Colonic mucosa (tissue), 4 donors: ENCODE data around the gene PLXDC1. TPM values are rescaled to one million over a fixed set of nuclear protein-coding genes. Genes with fewer than 3 reads are reported as not detected.

Source experiments
- DNase-seq: peaks from one replicate; pipeline ENCODE4 v3.0.0-alpha.2; 2020
- H3K27ac ChIP-seq: fragments of 200-600 bp; one replicate; pipeline ENCODE4 v1.8.0; 2021
- H3K27me3 ChIP-seq: fragments of 200-600 bp; one replicate; pipeline ENCODE4 v1.8.0; 2021
- H3K36me3 ChIP-seq: fragments of 200-600 bp; one replicate; pipeline ENCODE4 v1.8.0; 2021
- H3K4me1 ChIP-seq: fragments of 200-600 bp; one replicate; pipeline ENCODE4 v1.8.0; 2021; ENCODE audit warnings: mild to moderate bottlenecking
- H3K4me3 ChIP-seq: fragments of 200-600 bp; one replicate; pipeline ENCODE4 v1.8.0; 2021
- H3K9ac ChIP-seq, 2 donors: one replicate each; pipeline ENCODE4 v1.7.0; 2013; ENCODE audit warnings: control low read depth in 2 of 2, low read depth in 2 of 2, low read length in 2 of 2
- H3K9me3 ChIP-seq: fragments of 200-600 bp; one replicate; pipeline ENCODE4 v1.8.0; 2021
- CTCF ChIP-seq: fragments of 200-600 bp; IDR thresholded peaks from one replicate; pipeline ENCODE4 v1.8.0; 2022; ENCODE audit warnings: antibody characterized with exemption, mild to moderate bottlenecking
- intact Hi-C: fragments of 100-400 bp; cut with DNase I; formaldehyde crosslinking; loops from one replicate; pipeline ENCODE4 v1.14.1; 2022
- total RNA-seq, 2 donors: library from RNA; stranded (reverse); fragmentation: NEBNext Ultra II Directional in 1 of 2; extraction: Animal tissue kit (Norgen Biotek cat#: 25700) in 1 of 2; gene quantifications; one replicate each; pipeline ENCODE4 v1.2.1, GENCODE V29; 2021
- donor health status: healthy.
- donor health status: DM: no; HTN: no; CAD: no.
- donor health status: DM: no; HTN: no; CAD: no.

Gene PLXDC1
- total RNA-seq, 2 donors from 2014 or later, result 0.54 to 4.4 TPM

GRCh38 chr17:39083270-39083669, 68.2 kb downstream of the PLXDC1 start:
- no peaks in the 10 kb centered on the region for H3K27me3 ChIP-seq
- H3K9ac ChIP-seq, result no peak overlapping the region
- no peaks in the 10 kb centered on the region for H3K4me1 ChIP-seq
- intact Hi-C loops, result no loop called here
- no peaks in the 10 kb centered on the region for H3K9me3 ChIP-seq
- TF ChIP-seq CTCF, result no peak
- H3K4me3 ChIP-seq, result no peak overlapping the region
- DNase-seq, result no peak
- no peak overlapping the region for H3K27ac ChIP-seq
- H3K36me3 ChIP-seq, result no peaks in the 10 kb centered on the region

GRCh38 chr17:39082482-39082881, 69.0 kb downstream of the PLXDC1 start:
- Histone ChIP-seq H3K9ac (no peak overlapping the region), H3K4me3 (no peak overlapping the region), H3K27me3 (no peaks in the 10 kb centered on the region), H3K27ac (no peak overlapping the region), H3K36me3 (no peaks in the 10 kb centered on the region), H3K4me1 (no peaks in the 10 kb centered on the region), H3K9me3 (no peaks in the 10 kb centered on the region)
- TF ChIP-seq CTCF, result no peak
- intact Hi-C loops, result no loop called here
- no peak for DNase-seq

- Histone ChIP-seq H3K36me3 (no peaks in the 10 kb centered on the region), H3K9ac (no peak overlapping the region), H3K27ac (no peak overlapping the region), H3K27me3 (no peaks in the 10 kb centered on the region), H3K4me1 (no peaks in the 10 kb centered on the region), H3K9me3 (no peaks in the 10 kb centered on the region), H3K4me3 (no peak overlapping the region)
- TF ChIP-seq CTCF, result no peak
- DNase-seq, result no peak
- intact Hi-C loops, result no loop called here
Observed at GRCh38 chr17:39081851-39082250, 69.6 kb downstream of the PLXDC1 start.

GRCh38 chr17:39080421-39081078, 70.9 kb downstream of the PLXDC1 start:
- intact Hi-C loops, result no loop called here
- no peaks in the 10 kb centered on the region for H3K4me1 ChIP-seq
- DNase-seq, result no peak
- H3K9ac ChIP-seq, result no peak overlapping the region
- no peak overlapping the region for H3K27ac ChIP-seq
- H3K4me3 ChIP-seq, result no peak overlapping the region
- H3K36me3 ChIP-seq, result no peaks in the 10 kb centered on the region
- no peaks in the 10 kb centered on the region for H3K9me3 ChIP-seq
- no peaks in the 10 kb centered on the region for H3K27me3 ChIP-seq
- no peak for TF ChIP-seq CTCF

GRCh38 chr17:39079836-39080235, 71.6 kb downstream of the PLXDC1 start:
- intact Hi-C loops, result no loop called here
- Histone ChIP-seq H3K4me1 (no peaks in the 10 kb centered on the region), H3K9ac (no peak overlapping the region), H3K9me3 (no peaks in the 10 kb centered on the region), H3K27ac (no peak overlapping the region), H3K27me3 (no peaks in the 10 kb centered on the region), H3K4me3 (no peak overlapping the region), H3K36me3 (no peaks in the 10 kb centered on the region)
- no peak for DNase-seq
- no peak for TF ChIP-seq CTCF
